Endothelial cell (in vitro differentiated cells): ENCODE results near the gene LYL1. TPM values are rescaled to one million over a fixed set of nuclear protein-coding genes. Genes with fewer than 3 reads are reported as not detected.

Experiments used
- DNase-seq: peaks from one replicate; pipeline ENCODE4 v3.0.0; 2021; ENCODE audit warnings: low spot score
- H3K27ac Mint-ChIP-seq: one replicate; pipeline ENCODE4 v1.8.0; 2021; ENCODE audit warnings: mixed read lengths, inconsistent platforms; ENCODE audit not compliant: unreplicated experiment
- H3K27me3 Mint-ChIP-seq: one replicate; pipeline ENCODE4 v1.8.0; 2021; ENCODE audit warnings: mild to moderate bottlenecking, moderate library complexity, mixed read lengths, inconsistent platforms; ENCODE audit not compliant: unreplicated experiment
- H3K36me3 Mint-ChIP-seq: one replicate; pipeline ENCODE4 v1.8.0; 2021; ENCODE audit warnings: mild to moderate bottlenecking, low read depth, mixed read lengths, inconsistent platforms; ENCODE audit not compliant: unreplicated experiment
- H3K4me1 Mint-ChIP-seq: one replicate; pipeline ENCODE4 v1.8.0; 2021; ENCODE audit warnings: mild to moderate bottlenecking, mixed read lengths, inconsistent platforms; ENCODE audit not compliant: unreplicated experiment
- H3K4me3 Mint-ChIP-seq: one replicate; pipeline ENCODE4 v1.8.0; 2021; ENCODE audit warnings: mild to moderate bottlenecking, mixed read lengths, inconsistent platforms; ENCODE audit not compliant: unreplicated experiment
- H3K9me3 Mint-ChIP-seq: one replicate; pipeline ENCODE4 v1.8.0; 2021; ENCODE audit warnings: mixed read lengths, inconsistent platforms; ENCODE audit not compliant: unreplicated experiment
- total RNA-seq: library from RNA; stranded (reverse); fragmentation: NEBNext Ultra II Directional; extraction: Animal tissue kit (Norgen Biotek cat#: 25700); gene quantifications from one replicate; pipeline ENCODE4 v1.2.1, GENCODE V29; 2021; ENCODE audit not compliant: unreplicated experiment
- TF ChIP-seq, protein P1 (sequence below): fragments of 200-600 bp; sonication (generic); IDR thresholded peaks from one replicate; pipeline ENCODE4 v1.5.0; 2021; ENCODE audit warnings: antibody characterized with exemption; ENCODE audit not compliant: unreplicated experiment

Gene LYL1
- total RNA-seq, 1 donor from 2014 or later: 68.6 TPM

DNA sequence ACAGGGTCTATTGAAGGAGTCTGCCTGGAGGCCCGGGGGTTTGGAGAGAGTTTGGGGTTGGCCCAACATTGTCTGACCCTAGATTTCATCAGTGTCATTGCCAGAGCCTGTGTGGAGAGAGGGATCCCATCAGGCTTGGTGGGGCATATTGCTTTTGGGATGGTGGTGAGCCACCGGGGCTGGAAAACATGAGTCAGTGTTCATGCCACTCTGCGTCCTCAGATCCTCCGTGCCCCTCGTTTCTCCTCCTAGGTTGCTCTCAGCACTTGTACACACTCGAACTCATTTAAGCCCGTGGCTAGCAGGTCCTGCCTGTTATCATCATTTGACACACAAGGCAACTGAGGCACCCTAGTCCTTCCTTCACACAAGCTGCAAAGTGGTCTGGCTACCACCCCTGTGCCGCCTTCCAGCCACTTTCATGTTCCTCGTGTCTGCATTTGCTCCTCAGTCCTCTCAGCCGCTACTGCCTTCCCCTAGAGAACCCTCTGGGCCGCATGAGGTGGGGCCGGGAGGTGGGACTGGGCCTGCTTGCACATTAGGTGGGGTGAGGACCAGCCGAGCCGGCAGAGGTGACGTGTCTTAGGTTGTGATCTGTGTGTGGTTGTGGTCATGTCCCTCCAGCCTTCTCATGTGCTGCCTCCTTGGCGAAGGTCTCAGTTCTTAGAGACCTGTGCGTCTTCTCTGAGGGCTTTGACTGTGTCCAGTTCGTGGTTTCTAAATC lies 19.1 kb upstream of the LYL1 start:
- peaks cover 28% of the 10 kb centered on the region for H3K4me1 Mint-ChIP-seq
- H3K27me3 Mint-ChIP-seq: peaks cover 7% of the 10 kb centered on the region
- no peaks in the 10 kb centered on the region for H3K9me3 Mint-ChIP-seq
- peaks cover 8% of the 10 kb centered on the region for H3K36me3 Mint-ChIP-seq
- no peak overlapping the region for H3K4me3 Mint-ChIP-seq
- DNase-seq: no peak
- TF ChIP-seq, protein P1, sequence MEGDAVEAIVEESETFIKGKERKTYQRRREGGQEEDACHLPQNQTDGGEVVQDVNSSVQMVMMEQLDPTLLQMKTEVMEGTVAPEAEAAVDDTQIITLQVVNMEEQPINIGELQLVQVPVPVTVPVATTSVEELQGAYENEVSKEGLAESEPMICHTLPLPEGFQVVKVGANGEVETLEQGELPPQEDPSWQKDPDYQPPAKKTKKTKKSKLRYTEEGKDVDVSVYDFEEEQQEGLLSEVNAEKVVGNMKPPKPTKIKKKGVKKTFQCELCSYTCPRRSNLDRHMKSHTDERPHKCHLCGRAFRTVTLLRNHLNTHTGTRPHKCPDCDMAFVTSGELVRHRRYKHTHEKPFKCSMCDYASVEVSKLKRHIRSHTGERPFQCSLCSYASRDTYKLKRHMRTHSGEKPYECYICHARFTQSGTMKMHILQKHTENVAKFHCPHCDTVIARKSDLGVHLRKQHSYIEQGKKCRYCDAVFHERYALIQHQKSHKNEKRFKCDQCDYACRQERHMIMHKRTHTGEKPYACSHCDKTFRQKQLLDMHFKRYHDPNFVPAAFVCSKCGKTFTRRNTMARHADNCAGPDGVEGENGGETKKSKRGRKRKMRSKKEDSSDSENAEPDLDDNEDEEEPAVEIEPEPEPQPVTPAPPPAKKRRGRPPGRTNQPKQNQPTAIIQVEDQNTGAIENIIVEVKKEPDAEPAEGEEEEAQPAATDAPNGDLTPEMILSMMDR: no peak
- no peak overlapping the region for H3K27ac Mint-ChIP-seq

DNA sequence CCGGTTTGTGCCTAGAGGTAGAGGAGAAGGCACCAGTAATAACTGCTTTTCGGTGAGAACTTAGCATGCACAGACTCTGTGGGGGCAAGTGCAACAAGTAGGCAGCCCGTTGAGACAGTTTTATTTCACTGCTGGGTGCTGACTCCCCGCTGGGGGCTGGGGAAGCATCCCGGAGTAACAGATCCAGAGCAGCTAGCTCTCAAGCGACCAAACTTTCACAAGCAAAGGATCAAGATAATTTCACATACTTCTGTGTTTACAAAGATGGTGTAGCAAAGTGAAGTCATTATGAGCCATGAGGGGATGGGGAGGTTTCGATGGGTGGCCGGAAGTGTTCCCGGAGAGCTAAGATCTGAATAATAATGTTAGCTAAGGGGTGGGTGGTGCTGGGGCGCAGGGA lies 18.2 kb upstream of the LYL1 start:
- peaks cover 34% of the 10 kb centered on the region for H3K4me1 Mint-ChIP-seq
- DNase-seq: no peak

DNA sequence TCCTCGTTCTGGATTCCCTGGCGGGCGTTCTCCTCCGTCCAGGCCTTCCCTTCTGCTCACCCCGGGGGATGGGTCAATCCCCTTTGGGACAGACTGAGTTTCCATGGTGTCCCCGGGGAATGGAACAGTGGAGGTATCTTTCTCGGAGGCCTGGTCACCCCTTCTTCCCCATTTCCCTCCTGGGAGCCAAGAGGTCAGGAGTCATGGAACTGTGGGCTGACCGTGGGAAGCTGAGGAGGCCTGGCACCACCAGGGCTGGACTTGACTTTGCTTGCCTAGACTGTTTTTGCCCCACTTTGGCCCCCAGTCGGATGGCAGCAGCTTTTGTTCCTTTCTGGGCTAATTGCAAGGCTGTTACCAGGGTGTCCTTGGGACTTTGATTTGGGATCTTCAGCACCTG lies 17.4 kb upstream of the LYL1 start:
- Mint-ChIP-seq H3K27ac (no peak overlapping the region), H3K4me1 (peaks cover 40% of the 10 kb centered on the region), H3K27me3 (peaks cover 10% of the 10 kb centered on the region), H3K4me3 (peak overlapping the region; percentile 95), H3K9me3 (no peaks in the 10 kb centered on the region), H3K36me3 (peaks cover 11% of the 10 kb centered on the region)
- TF ChIP-seq, protein P1: no peak
- DNase-seq: no peak

More for the DNA sequence above, 18.2 kb upstream of the LYL1 start:
- H3K27ac Mint-ChIP-seq: peak overlapping the region; percentile 57
- TF ChIP-seq, protein P1: no peak
- H3K9me3 Mint-ChIP-seq: no peaks in the 10 kb centered on the region
- peaks cover 10% of the 10 kb centered on the region for H3K27me3 Mint-ChIP-seq
- peak overlapping the region; percentile 69 for H3K4me3 Mint-ChIP-seq
- peaks cover 11% of the 10 kb centered on the region for H3K36me3 Mint-ChIP-seq

DNA sequence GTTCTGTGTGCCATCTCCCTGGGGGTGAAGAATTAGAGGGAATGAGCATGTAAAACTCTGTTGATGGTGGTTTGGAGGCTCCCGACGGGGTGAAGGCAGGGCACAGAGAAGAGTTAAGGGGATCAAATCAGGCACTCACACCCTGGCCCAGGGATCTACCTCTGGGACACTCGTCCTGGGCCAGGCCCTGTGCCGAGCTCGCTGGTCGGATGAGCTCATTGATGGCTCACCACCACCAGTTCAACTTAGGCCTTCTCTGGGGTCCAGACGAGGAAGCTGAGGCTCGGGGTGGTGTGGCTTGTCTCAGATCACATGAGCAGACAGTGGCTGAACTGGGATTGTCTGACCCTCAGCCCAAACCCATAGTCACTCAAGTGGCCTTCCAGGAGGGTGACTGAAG lies 17.0 kb upstream of the LYL1 start:
- H3K27ac Mint-ChIP-seq: peak overlapping the region; percentile 48
- peak overlapping the region; percentile 95 for H3K4me3 Mint-ChIP-seq
- H3K27me3 Mint-ChIP-seq: peaks cover 10% of the 10 kb centered on the region
- no peak for DNase-seq
- H3K4me1 Mint-ChIP-seq: peaks cover 40% of the 10 kb centered on the region
- TF ChIP-seq, protein P1: no peak
- H3K9me3 Mint-ChIP-seq: no peaks in the 10 kb centered on the region
- peaks cover 11% of the 10 kb centered on the region for H3K36me3 Mint-ChIP-seq

DNA sequence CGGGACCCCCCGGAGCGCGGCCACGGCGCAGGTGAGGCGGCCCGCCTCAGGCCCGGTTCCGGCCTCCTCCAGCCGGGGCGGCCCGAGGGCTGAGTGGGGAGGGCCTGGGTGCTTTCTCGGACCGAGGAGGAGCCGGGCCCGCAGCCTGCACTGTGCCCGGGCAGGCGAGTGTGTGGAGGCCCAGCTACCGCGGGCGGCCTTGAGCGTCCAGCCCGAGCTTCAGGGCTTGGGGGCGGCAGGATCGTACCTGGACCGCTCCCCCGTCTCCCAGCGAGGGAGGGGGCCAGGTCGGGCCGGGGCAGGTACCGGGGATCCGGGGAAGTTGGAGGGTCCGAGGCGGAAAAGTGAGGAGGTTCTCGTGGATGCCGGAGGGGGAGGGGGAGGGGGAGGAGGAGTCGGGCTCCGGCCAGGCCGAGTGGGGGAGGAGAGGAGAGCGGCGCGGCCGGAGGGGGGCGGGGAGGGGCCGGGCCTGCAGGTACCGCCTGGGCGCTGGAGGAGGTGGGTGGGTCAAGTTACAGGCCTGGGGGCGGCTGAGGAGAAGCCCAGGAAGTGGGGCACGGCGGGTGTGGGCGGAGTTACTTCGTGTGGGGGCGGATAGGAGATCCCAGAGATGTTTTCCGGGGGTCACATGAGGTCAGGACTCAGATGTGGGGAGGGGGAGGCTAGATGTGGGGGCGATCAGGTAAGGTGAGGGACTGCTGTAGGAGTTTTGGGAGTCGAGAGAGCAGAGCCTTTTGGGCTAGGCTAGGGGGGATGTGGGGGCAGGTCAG lies 16.0 kb upstream of the LYL1 start:
- Mint-ChIP-seq H3K9me3 (no peaks in the 10 kb centered on the region), H3K4me1 (peaks cover 40% of the 10 kb centered on the region), H3K4me3 (peak overlapping the region; percentile 95), H3K27me3 (peaks cover 10% of the 10 kb centered on the region), H3K27ac (peak overlapping the region; percentile 52), H3K36me3 (peaks cover 11% of the 10 kb centered on the region)
- peak; percentile 58 for DNase-seq
- TF ChIP-seq, protein P1: no peak
